Fibroblast of lung (primary cell): Measurements from ENCODE around the gene CHRM5. TPM values are rescaled to one million over a fixed set of nuclear protein-coding genes. Genes with fewer than 3 reads are reported as not detected.

Source experiments
- DNase-seq, 2 donors: peaks; one replicate each; pipeline versions ENCODE4 v3.0.0 to v3.0.0-alpha.2; 2010; ENCODE audit warnings: low read depth in 2 of 2
- H2AFZ ChIP-seq: 2 replicates; pipeline ENCODE4 v1.5.1; 2012; ENCODE audit warnings: low read length, control low read depth, inconsistent platforms
- H3K27ac ChIP-seq: 2 replicates; pipeline ENCODE4 v1.5.1; 2011; ENCODE audit warnings: low read length, control low read depth; ENCODE audit not compliant: insufficient read depth
- H3K27me3 ChIP-seq: 2 replicates; pipeline ENCODE4 v1.5.1; 2011; ENCODE audit warnings: mild to moderate bottlenecking, low read length; ENCODE audit not compliant: control insufficient read depth, insufficient read depth
- H3K36me3 ChIP-seq: 2 replicates; pipeline ENCODE4 v1.5.1; 2011; ENCODE audit warnings: low read length; ENCODE audit not compliant: control insufficient read depth, insufficient read depth
- H3K4me1 ChIP-seq: 2 replicates; pipeline ENCODE4 v1.5.1; 2011; ENCODE audit warnings: low read length; ENCODE audit not compliant: control insufficient read depth, insufficient read depth; ENCODE audit errors: extremely low read depth
- H3K4me2 ChIP-seq: 2 replicates; pipeline ENCODE4 v1.5.1; 2011; ENCODE audit warnings: low read length, control low read depth; ENCODE audit not compliant: insufficient read depth; ENCODE audit errors: extremely low read depth
- H3K4me3 ChIP-seq, 4 experiments: fragments of 200-600 bp in 1 of 4; sonication (generic) in 1 of 4; replicated peaks in 1 of 4; 2 replicates each; pipeline ENCODE4 v1.5.1; 2011 to 2016; ENCODE audit warnings: low read length in 4 of 4, low read depth in 3 of 4, mild to moderate bottlenecking in 3 of 4, control low read depth in 2 of 4, inconsistent platforms in 1 of 4, mixed read lengths in 1 of 4; ENCODE audit not compliant: insufficient read depth in 1 of 4; ENCODE audit errors: control extremely low read depth in 1 of 4
- H3K79me2 ChIP-seq: 2 replicates; pipeline ENCODE4 v1.5.1; 2012; ENCODE audit warnings: mild to moderate bottlenecking, low read length, inconsistent platforms; ENCODE audit not compliant: control insufficient read depth, insufficient read depth
- H3K9ac ChIP-seq: 2 replicates; pipeline ENCODE4 v1.5.1; 2011; ENCODE audit warnings: mild to moderate bottlenecking, low read length, control low read depth; ENCODE audit not compliant: insufficient read depth
- H3K9me3 ChIP-seq: 2 replicates; pipeline ENCODE4 v1.5.1; 2012; ENCODE audit warnings: low read depth, low read length; ENCODE audit not compliant: control insufficient read depth, insufficient read depth
- H4K20me1 ChIP-seq: 2 replicates; pipeline ENCODE4 v1.5.1; 2011; ENCODE audit warnings: low read length; ENCODE audit not compliant: control insufficient read depth, insufficient read depth; ENCODE audit errors: extremely low read depth
- CTCF ChIP-seq, 2 donors: IDR thresholded peaks in 1 of 2; conservative IDR thresholded peaks in 1 of 2; 1 replicate in 1 of 2; 2 replicates in 1 of 2; pipeline ENCODE4 v1.5.1; 2011 to 2012; ENCODE audit warnings: low read length in 2 of 2, control low read depth in 1 of 2, inconsistent platforms in 1 of 2, low read depth in 1 of 2, mild to moderate bottlenecking in 1 of 2
- EZH2 ChIP-seq: IDR thresholded peaks from 2 replicates; pipeline ENCODE4 v1.5.1; 2012; ENCODE audit warnings: low read length, control low read depth, mild to moderate bottlenecking; ENCODE audit errors: missing control alignments
- polyA plus RNA-seq, 2 donors: library from polyadenylated mRNA; depleted of rRNA in 1 of 2; stranded (reverse) in 1 of 2; unstranded in 1 of 2; fragments of >200 nt; gene quantifications; 2 replicates each; pipeline ENCODE4 v1.2.1, GENCODE V29; 2011 to 2012; ENCODE audit warnings: missing spikeins in 1 of 2
- total RNA-seq: library from RNA; depleted of rRNA; stranded (reverse); fragments of >200 nt; gene quantifications from 2 replicates; pipeline ENCODE4 v1.2.1, GENCODE V29; 2014

CHRM5 gene
- total and polyA plus RNA-seq, 2 donors (not counting 1 experiment from before 2014, with no cell fraction given): 0.03 TPM; not detected in 1

GRCh38 chr15:34065941-34066340 is 97.6 kb downstream of the CHRM5 start:
- no peaks in the 10 kb centered on the region for H4K20me1 ChIP-seq
- no peak overlapping the region for H3K9ac ChIP-seq
- no peaks in the 10 kb centered on the region for H3K4me1 ChIP-seq
- no peak for TF ChIP-seq EZH2
- no peak for TF ChIP-seq CTCF (conservative IDR thresholded peaks at IDR 0.05 in 1 of 2, IDR thresholded peaks at IDR 0.05 in 1 of 2; ENCODE audit: low read depth in 1 of 2, low read length in 2 of 2)
- H3K79me2 ChIP-seq: no peaks in the 10 kb centered on the region
- no peaks in the 10 kb centered on the region for H3K9me3 ChIP-seq
- H3K27me3 ChIP-seq: no peaks in the 10 kb centered on the region
- no peak overlapping the region for H3K4me2 ChIP-seq
- H2AFZ ChIP-seq: no peak overlapping the region
- H3K27ac ChIP-seq: no peak overlapping the region
- H3K4me3 ChIP-seq: no peak overlapping the region
- H3K36me3 ChIP-seq: no peaks in the 10 kb centered on the region
- DNase-seq: no peak

GRCh38 chr15:34070003-34070402 is 101.7 kb downstream of the CHRM5 start:
- H4K20me1 ChIP-seq: no peaks in the 10 kb centered on the region
- H3K36me3 ChIP-seq: no peaks in the 10 kb centered on the region
- no peaks in the 10 kb centered on the region for H3K79me2 ChIP-seq
- no peak overlapping the region for H3K4me3 ChIP-seq
- TF ChIP-seq EZH2 (no peak), CTCF (conservative IDR thresholded peaks at IDR 0.05 in 1 of 2, IDR thresholded peaks at IDR 0.05 in 1 of 2; ENCODE audit: low read depth in 1 of 2, low read length in 2 of 2) (no peak)
- H3K4me1 ChIP-seq: no peaks in the 10 kb centered on the region
- H3K27ac ChIP-seq: no peak overlapping the region
- H3K9ac ChIP-seq: no peak overlapping the region
- DNase-seq: no peak
- H3K27me3 ChIP-seq: no peaks in the 10 kb centered on the region
- no peak overlapping the region for H3K4me2 ChIP-seq
- no peaks in the 10 kb centered on the region for H3K9me3 ChIP-seq
- H2AFZ ChIP-seq: no peak overlapping the region

GRCh38 chr15:34076785-34077184 is 108.5 kb downstream of the CHRM5 start:
- TF ChIP-seq CTCF (conservative IDR thresholded peaks at IDR 0.05 in 1 of 2, IDR thresholded peaks at IDR 0.05 in 1 of 2; ENCODE audit: low read depth in 1 of 2, low read length in 2 of 2) (no peak), EZH2 (no peak)
- Histone ChIP-seq H3K9me3 (no peaks in the 10 kb centered on the region), H3K79me2 (no peaks in the 10 kb centered on the region), H3K27me3 (no peaks in the 10 kb centered on the region), H3K4me3 (no peak overlapping the region), H3K9ac (no peak overlapping the region), H3K36me3 (no peaks in the 10 kb centered on the region), H3K4me1 (no peaks in the 10 kb centered on the region), H2AFZ (no peak overlapping the region), H4K20me1 (no peaks in the 10 kb centered on the region), H3K27ac (no peak overlapping the region), H3K4me2 (no peak overlapping the region)
- DNase-seq: no peak
